Lung (tissue), 12 donors: ENCODE data around the gene DLGAP4. TPM values are rescaled to one million over a fixed set of nuclear protein-coding genes. Genes with fewer than 3 reads are reported as not detected.

Experiments
- ATAC-seq: fragments of 200-7000 bp; cut with Tn5 transposase; one replicate; pipeline ENCODE4 v1.9.1; 2020; ENCODE audit warnings: moderate number of reproducible peaks; ENCODE audit not compliant: insufficient read depth, low FRiP score
- DNase-seq, 3 donors: peaks; one replicate each; pipeline ENCODE4 v3.0.0-alpha.2; 2013 to 2017
- H3K27ac ChIP-seq, 2 donors: one replicate each; pipeline ENCODE4 v1.5.1; 2013; ENCODE audit warnings: mild to moderate bottlenecking in 2 of 2, moderate library complexity in 2 of 2, control low read depth in 1 of 2, inconsistent platforms in 1 of 2, low read depth in 1 of 2, low read length in 1 of 2
- H3K27me3 ChIP-seq, 3 donors: one replicate each; pipeline ENCODE4 v1.5.1; 2013; ENCODE audit warnings: low read length in 2 of 3; ENCODE audit not compliant: control insufficient read depth in 3 of 3, insufficient read depth in 3 of 3
- H3K36me3 ChIP-seq, 4 donors: one replicate each; pipeline ENCODE4 v1.5.1; 2013; ENCODE audit warnings: low read length in 4 of 4, mild to moderate bottlenecking in 1 of 4, moderate library complexity in 1 of 4; ENCODE audit not compliant: control insufficient read depth in 4 of 4, insufficient read depth in 4 of 4
- H3K4me1 ChIP-seq, 5 donors: one replicate each; pipeline ENCODE4 v1.5.1; 2013; ENCODE audit warnings: low read length in 5 of 5, mild to moderate bottlenecking in 2 of 5, moderate library complexity in 1 of 5; ENCODE audit not compliant: control insufficient read depth in 5 of 5, insufficient read depth in 5 of 5
- H3K4me3 ChIP-seq: one replicate; pipeline ENCODE4 v1.5.1; 2013; ENCODE audit warnings: mild to moderate bottlenecking, control low read depth, moderate library complexity
- H3K9ac ChIP-seq, 2 donors: one replicate each; pipeline ENCODE4 v1.5.1; 2013; ENCODE audit warnings: low read length in 2 of 2, control low read depth in 1 of 2; ENCODE audit not compliant: insufficient read depth in 1 of 2
- H3K9me3 ChIP-seq, 4 donors: one replicate each; pipeline ENCODE4 v1.5.1; 2013; ENCODE audit warnings: low read length in 3 of 4, mild to moderate bottlenecking in 1 of 4, moderate library complexity in 1 of 4; ENCODE audit not compliant: control insufficient read depth in 4 of 4, insufficient read depth in 3 of 4
- CTCF ChIP-seq: IDR thresholded peaks from 2 replicates; pipeline ENCODE4 v1.5.1; 2012; ENCODE audit warnings: mild to moderate bottlenecking; ENCODE audit errors: control extremely low read depth, extremely low read depth
- WGBS, 2 donors: extraction: QIAGEN DNeasy Blood & Tissue Kit; methylation state at CpG; one replicate each; pipeline ENCODE4 v1.1.7; 2013; 5-methylcytosine and 5-hydroxymethylcytosine counted together
- polyA plus RNA-seq, 2 donors: library from polyadenylated mRNA; stranded (reverse); fragments of 200-250 nt; gene quantifications; one replicate each; pipeline ENCODE4 v1.2.1, GENCODE V29; 2013
- total RNA-seq, 2 donors: library from RNA; depleted of rRNA in 1 of 2; stranded (reverse); fragments of >200 nt in 1 of 2; gene quantifications; one replicate each; pipeline ENCODE4 v1.2.1, GENCODE V29; 2014 to 2021
- donor health status: control.
- donor health status: control.
- donor health status: Bipolar disorder and iron deficiency.
- donor health status: healthy.
- donor health status: DM: yes; HTN: yes; CAD: no.

The DLGAP4 gene
- total and polyA plus RNA-seq, 4 donors = 34.6 to 67.6 (median 35.8) TPM

GRCh38 chr20:36313476-36313875 is 7.3 kb downstream of the DLGAP4 start:
- Histone ChIP-seq H3K9me3 (peaks cover 0 to 4% (median 0%) of the 10 kb centered on the region in 4 donors), H3K9ac (no peak overlapping the region), H3K27ac (no peak overlapping the region), H3K27me3 (peaks cover 4 to 21% (median 7%) of the 10 kb centered on the region in 3 donors), H3K36me3 (no peaks in the 10 kb centered on the region), H3K4me3 (no peak overlapping the region), H3K4me1 (no peaks in the 10 kb centered on the region)
- no peak for TF ChIP-seq CTCF
- DNase-seq (no peak), ATAC-seq (no peak)
- 71 to 85% methylated on average over 3 of the region's 3 CpGs for WGBS, 2 donors

GRCh38 chr20:36313926-36314325 is 7.8 kb downstream of the DLGAP4 start:
- WGBS, 2 donors = 68 to 74% methylated on average over 11 of the region's 11 CpGs
- no peak for ATAC-seq
- H3K9me3 ChIP-seq = peaks cover 0 to 4% (median 0%) of the 10 kb centered on the region in 4 donors
- H3K4me1 ChIP-seq = no peaks in the 10 kb centered on the region
- H3K27me3 ChIP-seq = peaks cover 4 to 19% (median 7%) of the 10 kb centered on the region in 3 donors
- no peak for TF ChIP-seq CTCF
- no peak overlapping the region for H3K4me3 ChIP-seq
- no peaks in the 10 kb centered on the region for H3K36me3 ChIP-seq
- H3K9ac ChIP-seq = no peak overlapping the region
- no peak for DNase-seq
- H3K27ac ChIP-seq = no peak overlapping the region

- Histone ChIP-seq H3K36me3 (no peaks in the 10 kb centered on the region), H3K27ac (no peak overlapping the region), H3K9ac (no peak overlapping the region), H3K4me3 (no peak overlapping the region), H3K27me3 (peaks cover 0 to 9% (median 4%) of the 10 kb centered on the region in 3 donors), H3K4me1 (no peaks in the 10 kb centered on the region), H3K9me3 (peaks cover 0 to 4% (median 0%) of the 10 kb centered on the region in 4 donors)
- DNase-seq (no peak), ATAC-seq (no peak)
- TF ChIP-seq CTCF = no peak
- WGBS, 2 donors = 53 to 61% methylated on average over 11 of the region's 12 CpGs
Measured at GRCh38 chr20:36314734-36315544, 8.8 kb downstream of the DLGAP4 start.
